Colonic mucosa (tissue), 2 donors: ENCODE measurements around the gene TMEM238. TPM values are rescaled to one million over a fixed set of nuclear protein-coding genes. Genes with fewer than 3 reads are reported as not detected.

Experiments
- total RNA-seq, 2 donors: library from RNA; stranded (reverse); fragmentation: NEBNext Ultra II Directional in 1 of 2; extraction: Animal tissue kit (Norgen Biotek cat#: 25700) in 1 of 2; gene quantifications; one replicate each; pipeline ENCODE4 v1.2.1, GENCODE V29; 2021
- donor health status: DM: no; HTN: no; CAD: no.
- donor health status: DM: no; HTN: no; CAD: no.

TMEM238 gene
- total RNA-seq, 2 donors from 2014 or later = 78.1 to 85.9 TPM

Other genes starting within 250 kb of the TMEM238 start
- gene TNNT1, start 235.1 kb downstream of the TMEM238 start, total RNA-seq = 1 to 10 TPM in 1 of 2 donors, under 1 TPM in 1; 0.69 to 2.1 TPM
- gene TNNI3, start 226.6 kb downstream of the TMEM238 start, total RNA-seq = 1 to 10 TPM in 1 of 2 donors, under 1 TPM in 1; 0.64 to 1.2 TPM
- gene DNAAF3, start 217.7 kb downstream of the TMEM238 start, total RNA-seq = 1 to 10 TPM; 1.6 to 2.4 TPM
- 1 to 10 TPM in 1 of 2 donors, under 1 TPM in 1; 0.67 to 3.2 TPM for gene SYT5, start 204.0 kb downstream of the TMEM238 start, total RNA-seq
- gene PTPRH, start 174.8 kb downstream of the TMEM238 start, total RNA-seq = 100 to 1,000 TPM in 1 of 2 donors, 10 to 100 TPM in 1; 76.3 to 131 TPM
- 1 to 10 TPM; 2.1 to 5.3 TPM for gene TMEM86B, start 155.5 kb downstream of the TMEM238 start, total RNA-seq
- 10 to 100 TPM; 65.1 to 97.2 TPM for gene PPP6R1, start 125.3 kb downstream of the TMEM238 start, total RNA-seq
- 10 to 100 TPM; 29.0 to 82.3 TPM for gene HSPBP1, start 104.2 kb downstream of the TMEM238 start, total RNA-seq
- gene BRSK1, start 100.3 kb downstream of the TMEM238 start, total RNA-seq = 1 to 10 TPM in 1 of 2 donors, under 1 TPM in 1; 0.59 to 2.3 TPM
- gene TMEM150B, start 59.0 kb downstream of the TMEM238 start, total RNA-seq = 10 to 100 TPM in 1 of 2 donors, 1 to 10 TPM in 1; 9.7 to 47.2 TPM
- 10 to 100 TPM; 14.9 to 24.9 TPM for gene KMT5C, start 44.4 kb downstream of the TMEM238 start, total RNA-seq
- gene COX6B2, start 29.6 kb downstream of the TMEM238 start, total RNA-seq = 10 to 100 TPM; 12.9 to 15.2 TPM
- not detected for gene GARIN5B, start 21.0 kb downstream of the TMEM238 start, total RNA-seq
- under 1 TPM in 1 of 2 donors, not detected in 1; 0.64 TPM for gene IL11, start 13.8 kb downstream of the TMEM238 start, total RNA-seq
- gene TMEM190, start 7.5 kb downstream of the TMEM238 start, total RNA-seq = not detected
- 1,000 to 10,000 TPM; 1,447 to 1,819 TPM for gene RPL28, start 1.6 kb upstream of the TMEM238 start, total RNA-seq
- 100 to 1,000 TPM in 1 of 2 donors, 10 to 100 TPM in 1; 43.8 to 147 TPM for gene UBE2S, start 23.5 kb upstream of the TMEM238 start, total RNA-seq
- gene SHISA7, start 59.0 kb upstream of the TMEM238 start, total RNA-seq = not detected
- 100 to 1,000 TPM in 1 of 2 donors, 10 to 100 TPM in 1; 89.8 to 132 TPM for gene ISOC2, start 77.3 kb upstream of the TMEM238 start, total RNA-seq
- not detected for gene C19orf85, start 80.5 kb upstream of the TMEM238 start, total RNA-seq
- gene ZNF628, start 92.3 kb upstream of the TMEM238 start, total RNA-seq = 1 to 10 TPM; 8.6 to 8.9 TPM
- 1 to 10 TPM; 4.9 to 7.7 TPM for gene NAT14, start 100.9 kb upstream of the TMEM238 start, total RNA-seq
- 1 to 10 TPM; 2.2 to 7.4 TPM for gene SSC5D, start 104.1 kb upstream of the TMEM238 start, total RNA-seq
- gene SBK2, start 152.8 kb upstream of the TMEM238 start, total RNA-seq = not detected
- gene SBK3, start 161.3 kb upstream of the TMEM238 start, total RNA-seq = not detected
- 1 to 10 TPM; 8.0 to 8.7 TPM for gene ZNF579, start 196.6 kb upstream of the TMEM238 start, total RNA-seq
- gene FIZ1, start 215.2 kb upstream of the TMEM238 start, total RNA-seq = 10 to 100 TPM; 12.2 to 14.5 TPM
- 10 to 100 TPM; 30.4 to 33.9 TPM for gene ZNF524, start 216.0 kb upstream of the TMEM238 start, total RNA-seq
- gene ZNF865, start 221.4 kb upstream of the TMEM238 start, total RNA-seq = 10 to 100 TPM; 12.9 to 13.1 TPM
- gene ZNF784, start 240.3 kb upstream of the TMEM238 start, total RNA-seq = 10 to 100 TPM in 1 of 2 donors, 1 to 10 TPM in 1; 9.9 to 10.2 TPM